ENCODE measurements around the gene C19orf12.

Gene C19orf12

GRCh38 chr19:29700498-29700897, 14.6 kb downstream of the C19orf12 start:
- Histone ChIP-seq H3K9me3 (ENCODE audit: insufficient read depth, low read length, severe bottlenecking) (no peaks in the 10 kb centered on the region), H3K9ac (ENCODE audit: low read depth, low read length) (no peak overlapping the region), H4K20me1 (ENCODE audit: insufficient read depth, low read length) (peaks cover 5% of the 10 kb centered on the region; the same call in 1 of the 2 replicates), H3K4me1 (ENCODE audit: insufficient read depth, low read length) (no peaks in the 10 kb centered on the region), H3K36me3 (ENCODE audit: insufficient read depth, low read length) (peaks cover 26% of the 10 kb centered on the region), H3K4me3 (ENCODE audit: low read depth in 1 of 2, low read length in 2 of 2) (no peak overlapping the region), H2AFZ (ENCODE audit: low read depth, low read length) (no peak overlapping the region), H3K4me2 (ENCODE audit: insufficient read depth, low read length) (no peak overlapping the region), H3K27me3 (ENCODE audit: insufficient read depth, low read length, poor library complexity) (no peaks in the 10 kb centered on the region), H3K79me2 (ENCODE audit: insufficient read depth, low read length) (no peaks in the 10 kb centered on the region), H3K27ac (ENCODE audit: low read length) (no peak overlapping the region)
- ATAC-seq (ENCODE audit: insufficient read depth, low read depth) (no peak), DNase-seq (no peak)
- TF ChIP-seq EZH2 (IDR thresholded peaks at IDR 0.05; ENCODE audit: borderline replicate concordance, low read depth, low read length, severe bottlenecking) (no peak), CTCF (IDR thresholded peaks at IDR 0.05; ENCODE audit: borderline replicate concordance, extremely low read depth, low read length, poor library complexity, severe bottlenecking) (no peak)

- no peak for TF ChIP-seq EZH2 (IDR thresholded peaks at IDR 0.05; ENCODE audit: borderline replicate concordance, low read depth, low read length, severe bottlenecking)
- no peak for TF ChIP-seq CTCF (IDR thresholded peaks at IDR 0.05; ENCODE audit: borderline replicate concordance, extremely low read depth, low read length, poor library complexity, severe bottlenecking)
- Histone ChIP-seq H3K4me2 (ENCODE audit: insufficient read depth, low read length) (no peak overlapping the region), H2AFZ (ENCODE audit: low read depth, low read length) (no peak overlapping the region), H3K79me2 (ENCODE audit: insufficient read depth, low read length) (no peaks in the 10 kb centered on the region), H3K4me1 (ENCODE audit: insufficient read depth, low read length) (no peaks in the 10 kb centered on the region), H3K9ac (ENCODE audit: low read depth, low read length) (no peak overlapping the region), H3K4me3 (ENCODE audit: low read depth in 1 of 2, low read length in 2 of 2) (no peak overlapping the region), H3K27ac (ENCODE audit: low read length) (no peak overlapping the region), H4K20me1 (ENCODE audit: insufficient read depth, low read length) (peaks cover 8% of the 10 kb centered on the region; the same call in 1 of the 2 replicates), H3K36me3 (ENCODE audit: insufficient read depth, low read length) (peaks cover 22% of the 10 kb centered on the region), H3K27me3 (ENCODE audit: insufficient read depth, low read length, poor library complexity) (no peaks in the 10 kb centered on the region), H3K9me3 (ENCODE audit: insufficient read depth, low read length, severe bottlenecking) (no peaks in the 10 kb centered on the region)
- ATAC-seq (ENCODE audit: insufficient read depth, low read depth) (no peak), DNase-seq (no peak)
Observed at GRCh38 chr19:29699861-29700260, 15.2 kb downstream of the C19orf12 start.

- no peak for DNase-seq
Observed at GRCh38 chr19:29697523-29698261, 17.4 kb downstream of the C19orf12 start.

More at GRCh38 chr19:29697523-29698261, 17.4 kb downstream of the C19orf12 start:
- ATAC-seq (ENCODE audit: insufficient read depth, low read depth), result no peak
- Histone ChIP-seq H3K27me3 (ENCODE audit: insufficient read depth, low read length, poor library complexity) (no peaks in the 10 kb centered on the region), H2AFZ (ENCODE audit: low read depth, low read length) (no peak overlapping the region), H3K4me1 (ENCODE audit: insufficient read depth, low read length) (no peaks in the 10 kb centered on the region), H3K4me3 (ENCODE audit: low read depth in 1 of 2, low read length in 2 of 2) (no peak overlapping the region), H3K27ac (ENCODE audit: low read length) (no peak overlapping the region), H3K36me3 (ENCODE audit: insufficient read depth, low read length) (peaks cover 9% of the 10 kb centered on the region), H4K20me1 (ENCODE audit: insufficient read depth, low read length) (peaks cover 10% of the 10 kb centered on the region; the same call in 1 of the 2 replicates), H3K4me2 (ENCODE audit: insufficient read depth, low read length) (no peak overlapping the region), H3K9ac (ENCODE audit: low read depth, low read length) (no peak overlapping the region), H3K79me2 (ENCODE audit: insufficient read depth, low read length) (no peaks in the 10 kb centered on the region), H3K9me3 (ENCODE audit: insufficient read depth, low read length, severe bottlenecking) (no peaks in the 10 kb centered on the region)
- TF ChIP-seq EZH2 (IDR thresholded peaks at IDR 0.05; ENCODE audit: borderline replicate concordance, low read depth, low read length, severe bottlenecking) (no peak), CTCF (IDR thresholded peaks at IDR 0.05; ENCODE audit: borderline replicate concordance, extremely low read depth, low read length, poor library complexity, severe bottlenecking) (no peak)

All from DND-41 (cell line).